GM23338 (cell line): Measurements from ENCODE around the gene IGIP. TPM values are rescaled to one million over a fixed set of nuclear protein-coding genes. Genes with fewer than 3 reads are reported as not detected.

Experiments
- ATAC-seq: fragments of 200-7000 bp; cut with Tn5 transposase; 3 replicates; pipeline ENCODE4 v1.9.1; 2020
- DNase-seq: peaks from one replicate; pipeline ENCODE4 v3.0.0-alpha.2; 2015; ENCODE audit warnings: low spot score
- H2AFZ ChIP-seq: fragments of 200-600 bp; sonication (generic); 2 replicates; pipeline ENCODE4 v1.8.0; 2016; ENCODE audit warnings: antibody characterized with exemption, mild to moderate bottlenecking, moderate library complexity
- H3F3A ChIP-seq: fragments of 200-600 bp; sonication (generic); replicated peaks from 2 replicates; pipeline ENCODE4 v1.8.0; 2017; ENCODE audit warnings: antibody characterized with exemption, mixed run types, low read depth
- H3K27ac ChIP-seq: fragments of 200-600 bp; sonication (generic); 2 replicates; pipeline ENCODE4 v1.6.1; 2016; ENCODE audit warnings: low read depth
- H3K27me3 ChIP-seq: fragments of 200-600 bp; sonication (generic); 2 replicates; pipeline ENCODE4 v1.8.0; 2016; ENCODE audit warnings: mild to moderate bottlenecking, mixed run types, moderate library complexity; ENCODE audit not compliant: insufficient read depth
- H3K36me3 ChIP-seq: fragments of 200-600 bp; sonication (generic); 2 replicates; pipeline ENCODE4 v1.8.0; 2016; ENCODE audit warnings: mild to moderate bottlenecking; ENCODE audit not compliant: insufficient read depth
- H3K4me1 ChIP-seq: fragments of 200-600 bp; sonication (generic); 2 replicates; pipeline ENCODE4 v1.8.0; 2016; ENCODE audit warnings: mild to moderate bottlenecking, moderate library complexity; ENCODE audit not compliant: insufficient read depth
- H3K4me2 ChIP-seq: fragments of 200-600 bp; sonication (generic); 2 replicates; pipeline ENCODE4 v1.7.1; 2017; ENCODE audit warnings: mixed run types
- H3K4me3 ChIP-seq: fragments of 200-600 bp; sonication (generic); 2 replicates; pipeline ENCODE4 v1.6.1; 2016; ENCODE audit warnings: mixed run types
- H3K79me2 ChIP-seq: fragments of 200-600 bp; sonication (generic); replicated peaks from 2 replicates; pipeline ENCODE4 v1.8.0; 2017; ENCODE audit warnings: mild to moderate bottlenecking; ENCODE audit not compliant: insufficient read depth
- H3K9me2 ChIP-seq: fragments of 200-600 bp; sonication (generic); 2 replicates; pipeline ENCODE4 v1.8.0; 2017; ENCODE audit not compliant: insufficient read depth
- H4K20me1 ChIP-seq: fragments of 200-600 bp; sonication (generic); replicated peaks from 2 replicates; pipeline ENCODE4 v1.8.0; 2017; ENCODE audit warnings: mild to moderate bottlenecking; ENCODE audit not compliant: insufficient read depth
- H3K27ac Mint-ChIP-seq: 2 replicates; pipeline ENCODE4 v1.8.0; 2020; ENCODE audit warnings: inconsistent platforms, mild to moderate bottlenecking, moderate library complexity, mixed read lengths
- H3K27me3 Mint-ChIP-seq: 3 replicates; pipeline ENCODE4 v1.8.0; 2022; ENCODE audit warnings: low read depth, mild to moderate bottlenecking, moderate library complexity, mixed read lengths, inconsistent platforms; ENCODE audit not compliant: insufficient read depth, poor library complexity
- H3K36me3 Mint-ChIP-seq: 3 replicates; pipeline ENCODE4 v1.8.0; 2021; ENCODE audit warnings: low read depth, mild to moderate bottlenecking, inconsistent platforms, moderate library complexity, mixed read lengths
- H3K4me1 Mint-ChIP-seq: 3 replicates; pipeline ENCODE4 v1.8.0; 2020; ENCODE audit warnings: mild to moderate bottlenecking, inconsistent platforms, mixed read lengths
- H3K4me3 Mint-ChIP-seq: 3 replicates; pipeline ENCODE4 v1.8.0; 2021; ENCODE audit warnings: moderate library complexity, mild to moderate bottlenecking, inconsistent platforms, mixed read lengths
- H3K9me3 Mint-ChIP-seq: 3 replicates; pipeline ENCODE4 v1.8.0; 2020; ENCODE audit warnings: moderate library complexity, mild to moderate bottlenecking, inconsistent platforms, mixed read lengths
- CREB1 ChIP-seq: fragments of 250-450 bp; sonication (Bioruptor Pico); IDR thresholded peaks from 2 replicates; pipeline ENCODE4 v1.5.0; 2020; ENCODE audit warnings: low read depth, mild to moderate bottlenecking, moderate library complexity
- EZH2 ChIP-seq: fragments of 200-600 bp; sonication (generic); IDR thresholded peaks from one replicate; pipeline ENCODE4 v1.8.0; 2017; ENCODE audit warnings: antibody characterized with exemption, mild to moderate bottlenecking, low read depth; ENCODE audit not compliant: unreplicated experiment
- EZH2phosphoT487 ChIP-seq: fragments of 200-600 bp; sonication (generic); IDR thresholded peaks from one replicate; pipeline ENCODE4 v1.8.1; 2018; ENCODE audit warnings: antibody characterized with exemption; ENCODE audit not compliant: unreplicated experiment
- NANOG ChIP-seq: IDR thresholded peaks from 2 replicates; pipeline ENCODE4 v1.6.1; 2016; ENCODE audit warnings: antibody characterized with exemption, borderline replicate concordance
- polyA plus RNA-seq: library from polyadenylated mRNA; unstranded; fragments of >200 nt; fragmentation: Nextera tagmentation; extraction: Ambion mirVana; gene quantifications from 2 replicates; pipeline ENCODE4 v1.2.1, GENCODE V29; 2016
- total RNA-seq: library from RNA; depleted of rRNA; stranded (reverse); fragments of >200 nt; shearing (Covaris generic); gene quantifications from 2 replicates; pipeline ENCODE4 v1.2.3, GENCODE V29; 2014
- TF ChIP-seq, protein P1 (sequence below), 2 experiments: fragments of 200-600 bp in 1 of 2; sonication (generic) in 1 of 2; conservative IDR thresholded peaks; 2 replicates each; pipeline versions ENCODE4 v1.5.1 to v1.6.1; 2016 to 2017; ENCODE audit warnings: antibody characterized with exemption in 2 of 2, low read depth in 2 of 2, mild to moderate bottlenecking in 2 of 2, moderate library complexity in 1 of 2
- TF ChIP-seq, protein P2 (sequence below): IDR thresholded peaks from 2 replicates; pipeline ENCODE4 v1.6.1; 2016; ENCODE audit warnings: antibody characterized with exemption

IGIP gene
- total and polyA plus RNA-seq, 2 experiments from 2014 or later, result 0.21 to 0.38 TPM

DNA sequence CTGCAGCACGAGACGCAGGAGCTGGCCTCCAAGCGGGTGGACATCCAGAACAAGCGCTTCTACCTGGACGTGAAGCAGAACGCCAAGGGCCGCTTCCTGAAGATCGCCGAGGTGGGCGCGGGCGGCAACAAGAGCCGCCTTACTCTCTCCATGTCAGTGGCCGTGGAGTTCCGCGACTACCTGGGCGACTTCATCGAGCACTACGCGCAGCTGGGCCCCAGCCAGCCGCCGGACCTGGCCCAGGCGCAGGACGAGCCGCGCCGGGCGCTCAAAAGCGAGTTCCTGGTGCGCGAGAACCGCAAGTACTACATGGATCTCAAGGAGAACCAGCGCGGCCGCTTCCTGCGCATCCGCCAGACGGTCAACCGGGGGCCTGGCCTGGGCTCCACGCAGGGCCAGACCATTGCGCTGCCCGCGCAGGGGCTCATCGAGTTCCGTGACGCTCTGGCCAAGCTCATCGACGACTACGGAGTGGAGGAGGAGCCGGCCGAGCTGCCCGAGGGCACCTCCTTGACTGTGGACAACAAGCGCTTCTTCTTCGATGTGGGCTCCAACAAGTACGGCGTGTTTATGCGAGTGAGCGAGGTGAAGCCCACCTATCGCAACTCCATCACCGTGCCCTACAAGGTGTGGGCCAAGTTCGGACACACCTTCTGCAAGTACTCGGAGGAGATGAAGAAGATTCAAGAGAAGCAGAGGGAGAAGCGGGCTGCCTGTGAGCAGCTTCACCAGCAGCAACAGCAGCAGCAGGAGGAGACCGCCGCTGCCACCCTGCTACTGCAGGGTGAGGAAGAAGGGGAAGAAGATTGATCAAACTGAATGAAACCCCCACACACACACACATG, 11.2 kb upstream of the IGIP start:
- Histone ChIP-seq H3F3A (0 out of 2 replicates have a peak, but pooled peaks cover 3% of the 10 kb centered on the region), H3K9me2 (no peaks in the 10 kb centered on the region), H3K27me3 (peaks cover 80% of the 10 kb centered on the region), H3K36me3 (no peaks in the 10 kb centered on the region), H4K20me1 (peaks cover 34% of the 10 kb centered on the region), H3K4me2 (peak overlapping the region; percentile 89), H3K79me2 (no peaks in the 10 kb centered on the region), H3K27ac (no peak overlapping the region), H3K4me1 (peaks cover 34% of the 10 kb centered on the region), H3K4me3 (peak overlapping the region; percentile 80), H2AFZ (peak overlapping the region; percentile 84; the same call in 1 of the 2 replicates)
- no peaks in the 10 kb centered on the region for H3K36me3 Mint-ChIP-seq
- H3K9me3 Mint-ChIP-seq, result no peaks in the 10 kb centered on the region
- H3K27ac Mint-ChIP-seq, result no peak overlapping the region
- ATAC-seq (peak; percentile 10), DNase-seq (peak; percentile 69)
- TF ChIP-seq EZH2 (peak; percentile 52), CREB1 (no peak), EZH2phosphoT487 (peak; percentile 59)
- TF ChIP-seq, protein P1, sequence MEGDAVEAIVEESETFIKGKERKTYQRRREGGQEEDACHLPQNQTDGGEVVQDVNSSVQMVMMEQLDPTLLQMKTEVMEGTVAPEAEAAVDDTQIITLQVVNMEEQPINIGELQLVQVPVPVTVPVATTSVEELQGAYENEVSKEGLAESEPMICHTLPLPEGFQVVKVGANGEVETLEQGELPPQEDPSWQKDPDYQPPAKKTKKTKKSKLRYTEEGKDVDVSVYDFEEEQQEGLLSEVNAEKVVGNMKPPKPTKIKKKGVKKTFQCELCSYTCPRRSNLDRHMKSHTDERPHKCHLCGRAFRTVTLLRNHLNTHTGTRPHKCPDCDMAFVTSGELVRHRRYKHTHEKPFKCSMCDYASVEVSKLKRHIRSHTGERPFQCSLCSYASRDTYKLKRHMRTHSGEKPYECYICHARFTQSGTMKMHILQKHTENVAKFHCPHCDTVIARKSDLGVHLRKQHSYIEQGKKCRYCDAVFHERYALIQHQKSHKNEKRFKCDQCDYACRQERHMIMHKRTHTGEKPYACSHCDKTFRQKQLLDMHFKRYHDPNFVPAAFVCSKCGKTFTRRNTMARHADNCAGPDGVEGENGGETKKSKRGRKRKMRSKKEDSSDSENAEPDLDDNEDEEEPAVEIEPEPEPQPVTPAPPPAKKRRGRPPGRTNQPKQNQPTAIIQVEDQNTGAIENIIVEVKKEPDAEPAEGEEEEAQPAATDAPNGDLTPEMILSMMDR (conservative IDR thresholded peaks at IDR 0.05; ENCODE audit: low read depth in 2 of 2), result no peak
- H3K4me1 Mint-ChIP-seq, result peaks cover 36% of the 10 kb centered on the region
- peak overlapping the region; percentile 78 for H3K4me3 Mint-ChIP-seq
- H3K27me3 Mint-ChIP-seq, result peaks cover 61% of the 10 kb centered on the region

DNA sequence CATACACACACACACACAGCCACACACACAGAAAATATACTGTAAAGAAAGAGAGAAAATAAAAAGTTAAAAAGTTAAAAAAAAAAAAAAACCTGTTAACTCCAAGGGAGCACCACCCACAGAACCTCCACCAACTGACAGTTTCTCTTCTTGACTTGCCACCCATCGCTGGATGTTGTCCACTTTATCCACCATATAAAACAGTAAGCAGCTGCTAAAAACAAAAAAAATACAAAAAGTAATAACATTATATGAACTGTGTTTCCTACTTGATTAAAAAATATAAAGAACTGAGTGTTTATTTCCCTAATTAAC, 10.6 kb upstream of the IGIP start:
- Mint-ChIP-seq H3K9me3 (no peaks in the 10 kb centered on the region), H3K27me3 (peaks cover 56% of the 10 kb centered on the region), H3K36me3 (no peaks in the 10 kb centered on the region), H3K27ac (no peak overlapping the region), H3K4me3 (peak overlapping the region; percentile 78), H3K4me1 (peaks cover 35% of the 10 kb centered on the region)
- DNase-seq (no peak), ATAC-seq (no peak)
- Histone ChIP-seq H3K9me2 (no peaks in the 10 kb centered on the region), H3K79me2 (no peaks in the 10 kb centered on the region), H3F3A (0 out of 2 replicates have a peak, but pooled peaks cover 3% of the 10 kb centered on the region), H3K27ac (no peak overlapping the region), H3K4me3 (peak overlapping the region; percentile 80), H3K4me1 (peaks cover 29% of the 10 kb centered on the region), H2AFZ (no peak overlapping the region), H3K36me3 (no peaks in the 10 kb centered on the region), H3K4me2 (peak overlapping the region; percentile 89), H3K27me3 (peaks cover 74% of the 10 kb centered on the region), H4K20me1 (peaks cover 33% of the 10 kb centered on the region)
- no peak for TF ChIP-seq CREB1
- TF ChIP-seq, protein P2, sequence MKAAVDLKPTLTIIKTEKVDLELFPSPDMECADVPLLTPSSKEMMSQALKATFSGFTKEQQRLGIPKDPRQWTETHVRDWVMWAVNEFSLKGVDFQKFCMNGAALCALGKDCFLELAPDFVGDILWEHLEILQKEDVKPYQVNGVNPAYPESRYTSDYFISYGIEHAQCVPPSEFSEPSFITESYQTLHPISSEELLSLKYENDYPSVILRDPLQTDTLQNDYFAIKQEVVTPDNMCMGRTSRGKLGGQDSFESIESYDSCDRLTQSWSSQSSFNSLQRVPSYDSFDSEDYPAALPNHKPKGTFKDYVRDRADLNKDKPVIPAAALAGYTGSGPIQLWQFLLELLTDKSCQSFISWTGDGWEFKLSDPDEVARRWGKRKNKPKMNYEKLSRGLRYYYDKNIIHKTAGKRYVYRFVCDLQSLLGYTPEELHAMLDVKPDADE, result no peak

DNA sequence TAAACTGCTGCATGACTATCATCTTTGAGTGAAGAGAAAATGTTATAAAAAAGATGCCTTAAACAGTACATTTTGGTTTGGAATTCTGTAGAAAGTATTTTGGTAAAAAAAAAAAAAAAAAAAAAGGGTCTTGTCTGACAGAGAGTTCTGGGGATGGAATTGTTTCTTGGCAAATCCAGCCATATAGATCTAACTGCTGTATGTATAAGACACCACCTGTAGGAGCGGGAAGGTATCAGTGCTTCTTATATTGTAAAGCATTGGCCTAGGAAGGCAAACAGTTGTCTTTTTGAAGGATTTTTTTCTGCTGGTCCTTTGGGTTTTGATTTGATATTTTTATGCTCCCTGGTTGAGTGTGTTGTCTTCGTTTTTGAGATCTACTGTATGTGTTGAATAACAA, 9.0 kb upstream of the IGIP start:
- peaks cover 26% of the 10 kb centered on the region for H3K4me1 Mint-ChIP-seq
- H3K79me2 ChIP-seq, result no peaks in the 10 kb centered on the region
- H3K4me1 ChIP-seq, result peaks cover 15% of the 10 kb centered on the region
- H3K36me3 Mint-ChIP-seq, result no peaks in the 10 kb centered on the region
- DNase-seq (peak; percentile 44), ATAC-seq (no peak)
- peaks cover 22% of the 10 kb centered on the region for H4K20me1 ChIP-seq
- H3K27ac ChIP-seq, result no peak overlapping the region
- H3F3A ChIP-seq, result 0 out of 2 replicates have a peak, but pooled peaks cover 3% of the 10 kb centered on the region
- H3K9me3 Mint-ChIP-seq, result no peaks in the 10 kb centered on the region
- H3K4me3 Mint-ChIP-seq, result no peak overlapping the region; the same call in 2 of the 3 replicates
- no peak overlapping the region for H3K27ac Mint-ChIP-seq
- H3K4me3 ChIP-seq, result no peak overlapping the region
- no peak overlapping the region for H3K4me2 ChIP-seq
- peaks cover 58% of the 10 kb centered on the region for H3K27me3 ChIP-seq
- no peaks in the 10 kb centered on the region for H3K36me3 ChIP-seq
- no peaks in the 10 kb centered on the region for H3K9me2 ChIP-seq
- peaks cover 41% of the 10 kb centered on the region for H3K27me3 Mint-ChIP-seq
- no peak overlapping the region for H2AFZ ChIP-seq
- TF ChIP-seq NANOG (no peak), EZH2phosphoT487 (no peak)
- TF ChIP-seq, protein P1 (conservative IDR thresholded peaks at IDR 0.05; ENCODE audit: low read depth in 2 of 2), result no peak; a peak in 1 of 4 replicates
